Measurements from ENCODE around the gene LIN7A.
"Not testable (repeated sequence)": the region's sequence is repeated elsewhere in the genome, so short reads cannot be mapped to it uniquely, and the experiment has no call there.

LIN7A gene

GRCh38 chr12:80802652-80803400 lies 134.9 kb downstream of the LIN7A start:
- no peak for DNase-seq

- no peak for DNase-seq
These were observed 139.5 kb downstream of the LIN7A start for GRCh38 chr12:80798281-80798680.

GRCh38 chr12:80794551-80794950 lies 143.2 kb downstream of the LIN7A start:
- no peak for DNase-seq

GRCh38 chr12:80792861-80793260 lies 144.9 kb downstream of the LIN7A start:
- DNase-seq: no peak

GRCh38 chr12:80791863-80792262 lies 145.9 kb downstream of the LIN7A start:
- DNase-seq: no peak

- not testable (repeated sequence) for DNase-seq
These were observed 149.3 kb downstream of the LIN7A start for GRCh38 chr12:80788407-80788806.

- not testable (repeated sequence) for DNase-seq
These were observed 154.7 kb downstream of the LIN7A start for GRCh38 chr12:80782963-80783470.

- no peak for DNase-seq
These were observed 156.4 kb downstream of the LIN7A start for GRCh38 chr12:80781313-80781712.

GRCh38 chr12:80780746-80781145 lies 157.0 kb downstream of the LIN7A start:
- no peak for DNase-seq

GRCh38 chr12:80778005-80778541 lies 159.7 kb downstream of the LIN7A start:
- no peak for DNase-seq

- DNase-seq: no peak
These were observed 160.1 kb downstream of the LIN7A start for GRCh38 chr12:80777587-80777986.

GRCh38 chr12:80776706-80777105 lies 161.0 kb downstream of the LIN7A start:
- DNase-seq: no peak

GRCh38 chr12:80770958-80771357 lies 166.8 kb downstream of the LIN7A start:
- no peak for DNase-seq

- DNase-seq: no peak
These were observed 168.1 kb downstream of the LIN7A start for GRCh38 chr12:80769553-80770140.

- DNase-seq: no peak
These were observed 170.8 kb downstream of the LIN7A start for GRCh38 chr12:80766897-80767296.

- DNase-seq: no peak
These were observed 171.5 kb downstream of the LIN7A start for GRCh38 chr12:80766210-80766609.

- no peak for DNase-seq
These were observed 173.9 kb downstream of the LIN7A start for GRCh38 chr12:80763874-80764273.

- DNase-seq: no peak
These were observed 175.9 kb downstream of the LIN7A start for GRCh38 chr12:80761838-80762237.

- DNase-seq: no peak
These were observed 180.9 kb downstream of the LIN7A start for GRCh38 chr12:80756875-80757274.

GRCh38 chr12:80754274-80754673 lies 183.5 kb downstream of the LIN7A start:
- no peak for DNase-seq

GRCh38 chr12:80752464-80752863 lies 185.3 kb downstream of the LIN7A start:
- no peak for DNase-seq

- no peak for DNase-seq
These were observed 188.3 kb downstream of the LIN7A start for GRCh38 chr12:80749456-80749855.

GRCh38 chr12:80747800-80748199 lies 189.9 kb downstream of the LIN7A start:
- DNase-seq: no peak

- no peak for DNase-seq
These were observed 191.8 kb downstream of the LIN7A start for GRCh38 chr12:80745851-80746505.

All from CD4-positive, alpha-beta T cell treated with Interleukin-10 for 1 hour (primary cell).